ENCODE measurements around the gene CDIPT.
A peak's percentile ranks its signal among the peaks of the same experiment; 100 is the strongest.

Gene CDIPT

GRCh38 chr16:29824589-29825144 lies 38.4 kb downstream of the CDIPT start:
- peak; percentile 92 for FAIRE-seq

DNA sequence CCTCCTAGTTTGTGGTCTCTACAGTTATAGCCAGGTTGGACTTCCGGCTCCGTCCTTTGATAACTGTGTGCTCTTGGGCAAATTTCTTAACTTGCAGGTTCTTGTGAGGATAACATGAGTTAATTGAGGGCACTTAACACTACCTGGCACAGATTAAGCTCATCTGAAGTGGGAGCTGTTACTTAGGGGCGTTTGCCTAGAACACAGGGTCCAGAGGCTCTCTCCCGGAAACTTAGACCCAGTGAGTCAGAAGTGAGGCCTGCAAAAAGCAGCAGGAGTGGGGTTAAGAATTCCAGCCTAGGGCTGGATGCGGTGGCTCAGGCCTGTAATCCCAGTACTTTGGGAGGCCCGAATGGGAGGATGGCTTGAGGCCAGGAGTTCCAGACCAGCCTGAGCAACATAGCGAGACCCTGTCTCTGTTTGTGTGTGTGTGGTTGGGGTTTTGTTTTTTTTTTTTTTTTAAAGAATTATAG lies 41.3 kb downstream of the CDIPT start:
- peak; percentile 63 for FAIRE-seq

DNA sequence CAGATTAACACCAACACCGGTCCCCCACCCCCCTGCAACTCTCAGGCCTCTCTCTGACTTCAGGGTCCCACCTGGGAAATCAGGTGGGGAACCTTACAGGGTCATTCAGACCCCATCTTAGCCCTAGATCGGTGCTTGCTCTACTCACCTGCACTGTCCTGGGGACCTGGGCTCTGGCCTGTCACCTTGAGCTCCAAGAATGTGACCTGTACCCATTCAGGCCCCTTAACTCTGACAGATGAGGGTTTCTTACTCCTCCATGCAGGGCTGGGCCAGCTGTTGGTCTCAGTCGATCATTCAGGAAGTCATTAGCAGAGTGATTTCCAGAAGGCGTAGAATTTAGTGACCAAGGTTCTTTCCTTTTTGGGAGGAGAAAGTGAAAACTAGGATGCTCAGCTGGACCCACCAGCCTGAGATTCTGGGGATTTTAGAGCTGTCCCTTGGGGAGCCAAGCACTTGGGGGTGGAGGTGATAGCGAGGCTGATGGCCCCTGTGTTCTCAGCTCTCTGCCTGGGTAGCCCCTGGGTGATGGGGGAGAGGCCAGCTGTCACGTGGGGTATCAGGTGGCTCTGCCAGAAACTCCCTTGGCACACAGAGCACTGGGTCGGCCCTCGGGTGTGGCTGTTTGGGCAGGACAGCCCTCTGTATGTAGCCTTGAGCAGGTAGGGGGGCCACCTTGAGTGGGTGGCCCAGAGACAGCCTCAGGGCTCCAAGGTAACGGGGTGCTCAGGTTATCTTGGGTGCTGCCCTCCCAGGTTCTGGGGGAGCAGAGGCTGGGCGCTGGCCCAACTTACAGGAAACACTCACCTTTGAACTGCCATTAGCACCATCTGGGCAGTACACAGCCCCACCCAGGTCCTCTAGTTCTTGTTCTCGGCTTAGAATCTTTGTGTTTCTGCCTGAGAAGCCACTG lies 42.0 kb downstream of the CDIPT start:
- FAIRE-seq = no peak

- FAIRE-seq = no peak
Measured at GRCh38 chr16:29820271-29820701, 42.7 kb downstream of the CDIPT start, which contains the start of gene MVP. MVP (plus strand) TSS chr16:29820462; CDS start chr16:29830550, 10,088 bp downstream.

DNA sequence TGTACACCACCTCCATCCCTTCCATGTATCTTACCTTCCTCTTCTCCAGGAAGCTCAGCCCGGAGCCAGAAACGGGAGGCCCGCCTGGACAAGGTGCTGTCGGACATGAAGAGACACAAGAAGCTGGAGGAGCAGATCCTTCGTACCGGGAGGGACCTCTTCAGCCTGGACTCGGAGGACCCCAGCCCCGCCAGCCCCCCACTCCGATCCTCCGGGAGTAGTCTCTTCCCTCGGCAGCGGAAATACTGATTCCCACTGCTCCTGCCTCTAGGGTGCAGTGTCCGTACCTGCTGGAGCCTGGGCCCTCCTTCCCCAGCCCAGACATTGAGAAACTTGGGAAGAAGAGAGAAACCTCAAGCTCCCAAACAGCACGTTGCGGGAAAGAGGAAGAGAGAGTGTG lies 43.5 kb downstream of the CDIPT start:
- no peak for FAIRE-seq

DNA sequence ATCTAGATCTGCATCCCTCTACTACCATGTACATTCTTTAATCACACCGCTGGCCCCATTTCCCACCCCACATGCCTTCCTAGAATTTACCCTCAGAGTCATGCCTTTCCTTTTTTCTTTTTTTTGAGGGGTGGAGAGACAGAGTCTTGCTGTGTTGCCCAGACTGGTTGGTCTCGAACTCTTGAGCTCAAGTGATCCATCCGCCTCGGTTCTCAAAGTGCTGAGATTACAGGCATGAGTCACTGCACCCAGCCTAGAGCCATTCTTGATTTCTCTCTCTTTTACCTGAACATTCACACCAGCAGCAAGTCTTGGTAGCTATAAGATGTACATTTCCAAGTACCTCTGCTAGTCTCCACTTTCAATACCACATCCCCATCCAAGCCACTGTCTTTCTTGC lies 44.9 kb downstream of the CDIPT start:
- FAIRE-seq = no peak

DNA sequence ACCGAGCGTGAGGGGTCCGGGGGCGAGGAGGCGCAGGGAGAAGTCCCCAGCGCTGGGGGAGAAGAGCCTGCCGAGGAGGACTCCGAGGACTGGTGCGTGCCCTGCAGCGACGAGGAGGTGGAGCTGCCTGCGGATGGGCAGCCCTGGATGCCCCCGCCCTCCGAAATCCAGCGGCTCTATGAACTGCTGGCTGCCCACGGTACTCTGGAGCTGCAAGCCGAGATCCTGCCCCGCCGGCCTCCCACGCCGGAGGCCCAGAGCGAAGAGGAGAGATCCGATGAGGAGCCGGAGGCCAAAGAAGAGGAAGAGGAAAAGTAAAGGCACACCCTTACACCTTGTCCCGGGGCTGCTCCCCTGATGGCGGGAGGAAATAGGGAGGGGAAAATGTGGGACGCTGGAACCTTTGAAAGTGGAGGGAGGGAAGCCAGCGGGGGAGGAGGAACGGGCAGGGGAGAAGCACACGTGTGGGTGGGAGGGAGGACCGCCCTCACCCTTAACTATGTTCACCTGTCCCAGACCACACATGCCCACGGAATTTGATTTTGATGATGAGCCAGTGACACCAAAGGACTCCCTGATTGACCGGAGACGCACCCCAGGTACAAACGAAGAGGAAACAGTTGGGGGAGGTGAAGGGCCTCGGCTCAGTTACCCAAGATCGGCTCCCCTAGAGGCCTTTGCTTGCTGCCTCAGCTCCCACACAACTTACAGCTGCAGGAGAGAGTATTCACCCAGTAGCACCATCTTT lies 46.2 kb downstream of the CDIPT start:
- no peak for FAIRE-seq

DNA sequence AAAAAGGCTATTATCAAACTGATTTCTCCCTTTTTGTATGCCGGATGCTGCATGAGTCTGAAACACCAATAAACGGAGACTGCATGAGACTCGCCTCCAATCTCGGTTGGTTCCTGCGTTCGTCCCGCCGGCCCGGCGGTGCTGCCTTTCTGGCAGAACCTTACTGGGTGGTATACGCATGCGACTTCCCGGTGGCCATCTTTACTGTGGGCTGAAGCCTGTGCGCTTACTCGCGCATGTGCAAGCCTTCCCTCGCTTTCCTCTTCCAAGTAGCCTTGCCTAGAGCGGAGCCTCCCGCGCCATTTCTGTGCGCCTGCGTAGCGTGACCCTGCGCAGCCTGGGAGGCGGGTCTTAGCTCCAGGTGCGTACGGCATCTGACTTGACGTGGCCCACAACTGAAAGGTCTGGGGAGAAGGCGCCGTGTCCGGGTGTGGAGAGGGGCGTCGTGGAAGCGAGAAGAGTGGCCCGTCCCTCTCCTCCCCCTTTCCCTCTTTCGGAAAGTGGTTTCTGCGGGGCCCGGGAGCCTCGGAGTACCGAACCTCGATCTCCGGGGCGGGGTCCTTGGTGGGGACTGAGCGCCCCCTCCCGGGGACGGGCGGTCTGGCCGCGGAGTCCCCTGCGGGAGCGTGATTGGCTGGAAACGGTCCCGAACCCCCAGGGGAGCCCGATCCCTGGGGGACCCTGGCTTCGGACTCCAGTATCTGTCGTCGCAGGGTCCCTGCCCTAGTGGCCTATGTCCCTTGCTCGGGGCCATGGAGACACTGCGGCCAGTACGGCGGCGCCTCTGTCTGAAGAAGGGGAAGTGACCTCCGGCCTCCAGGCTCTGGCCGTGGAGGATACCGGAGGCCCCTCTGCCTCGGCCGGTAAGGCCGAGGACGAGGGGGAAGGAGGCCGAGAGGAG lies 47.0 kb downstream of the CDIPT start, which contains the start of gene PAGR1:
TSS of gene PAGR1 (plus strand) at position 360 of the 901 bp plus-strand sequence. CDS start at position 734, 374 bp downstream.
- FAIRE-seq = peak; percentile 83

DNA sequence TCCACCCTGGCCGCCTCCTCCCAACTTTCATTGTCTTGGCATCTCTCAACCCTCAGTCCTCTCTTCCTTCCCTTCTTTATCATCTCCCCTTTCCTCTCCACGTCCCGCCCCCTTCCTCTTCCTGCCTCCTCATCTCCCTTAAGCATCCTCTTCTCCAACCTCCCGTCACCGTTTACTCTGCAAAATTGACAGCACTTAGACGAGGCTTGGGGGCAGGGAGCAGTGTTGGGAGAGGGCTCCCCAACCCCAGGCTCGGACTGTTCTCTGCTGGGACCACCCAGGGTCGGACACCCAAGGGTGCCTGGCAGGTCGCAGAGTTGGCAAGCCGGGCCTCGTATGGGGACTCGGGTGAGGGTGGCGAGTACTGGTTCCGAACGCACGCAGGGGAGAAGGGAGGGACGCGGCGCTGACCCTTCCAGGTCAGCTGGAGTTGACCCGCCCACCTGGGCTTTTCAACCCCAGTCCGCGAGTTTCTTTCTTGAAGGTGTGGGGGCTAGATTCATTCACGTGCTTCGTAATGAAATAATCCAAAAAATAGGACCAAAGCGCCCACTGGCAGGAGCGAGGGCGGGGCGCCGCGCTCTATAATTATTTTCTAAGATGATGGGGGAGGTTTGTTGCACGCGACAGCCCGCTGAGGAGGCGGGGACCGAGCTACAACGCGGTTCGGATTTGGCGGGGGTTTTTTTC lies 47.8 kb downstream of the CDIPT start:
- FAIRE-seq = no peak

DNA sequence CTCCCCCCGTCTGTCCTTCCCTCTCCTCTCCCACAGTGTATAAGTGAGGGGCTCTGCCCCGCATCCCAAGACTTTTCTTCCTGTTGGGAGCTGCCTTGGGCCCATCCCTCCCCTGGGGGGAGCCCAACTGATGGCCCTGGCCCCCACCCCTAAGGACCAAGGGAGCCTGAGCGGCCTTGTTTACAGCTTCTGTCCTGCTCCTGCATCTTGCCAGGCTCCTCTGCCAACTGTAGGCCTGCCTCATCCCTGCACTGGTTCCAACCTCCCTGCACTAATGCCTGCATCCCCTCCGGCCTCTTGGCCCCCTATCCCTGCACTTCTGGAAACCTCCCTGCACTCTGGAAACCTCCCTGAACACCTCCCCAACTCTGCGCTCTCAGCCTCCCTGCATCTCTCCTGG lies 48.4 kb downstream of the CDIPT start:
- no peak for FAIRE-seq

- no peak for FAIRE-seq
Measured at GRCh38 chr16:29813644-29814562, 49.1 kb downstream of the CDIPT start.

DNA sequence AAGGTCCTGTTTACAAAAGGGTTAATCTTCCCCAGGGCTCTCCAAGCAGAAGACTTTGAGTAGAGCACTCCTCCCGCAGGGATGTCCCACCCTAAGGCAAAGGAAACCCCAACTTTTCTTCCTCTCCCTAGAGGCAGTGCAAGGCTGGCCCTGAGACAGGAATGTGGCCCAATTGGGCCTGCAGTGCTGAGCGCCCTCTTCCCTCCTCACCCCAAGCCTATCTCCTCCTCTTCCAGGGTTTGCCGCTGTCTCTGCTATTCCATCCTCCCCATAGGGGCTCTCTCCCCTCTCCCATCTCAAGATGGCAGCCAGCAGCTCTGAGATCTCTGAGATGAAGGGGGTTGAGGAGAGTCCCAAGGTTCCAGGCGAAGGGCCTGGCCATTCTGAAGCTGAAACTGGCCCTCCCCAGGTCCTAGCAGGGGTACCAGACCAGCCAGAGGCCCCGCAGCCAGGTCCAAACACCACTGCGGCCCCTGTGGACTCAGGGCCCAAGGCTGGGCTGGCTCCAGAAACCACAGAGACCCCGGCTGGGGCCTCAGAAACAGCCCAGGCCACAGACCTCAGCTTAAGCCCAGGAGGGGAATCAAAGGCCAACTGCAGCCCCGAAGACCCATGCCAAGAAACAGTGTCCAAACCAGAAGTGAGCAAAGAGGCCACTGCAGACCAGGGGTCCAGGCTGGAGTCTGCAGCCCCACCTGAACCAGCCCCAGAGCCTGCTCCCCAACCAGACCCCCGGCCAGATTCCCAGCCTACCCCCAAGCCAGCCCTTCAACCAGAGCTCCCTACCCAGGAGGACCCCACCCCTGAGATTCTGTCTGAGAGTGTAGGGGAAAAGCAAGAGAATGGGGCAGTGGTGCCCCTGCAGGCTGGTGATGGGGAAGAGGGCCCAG lies 50.0 kb downstream of the CDIPT start:
- no peak for FAIRE-seq

DNA sequence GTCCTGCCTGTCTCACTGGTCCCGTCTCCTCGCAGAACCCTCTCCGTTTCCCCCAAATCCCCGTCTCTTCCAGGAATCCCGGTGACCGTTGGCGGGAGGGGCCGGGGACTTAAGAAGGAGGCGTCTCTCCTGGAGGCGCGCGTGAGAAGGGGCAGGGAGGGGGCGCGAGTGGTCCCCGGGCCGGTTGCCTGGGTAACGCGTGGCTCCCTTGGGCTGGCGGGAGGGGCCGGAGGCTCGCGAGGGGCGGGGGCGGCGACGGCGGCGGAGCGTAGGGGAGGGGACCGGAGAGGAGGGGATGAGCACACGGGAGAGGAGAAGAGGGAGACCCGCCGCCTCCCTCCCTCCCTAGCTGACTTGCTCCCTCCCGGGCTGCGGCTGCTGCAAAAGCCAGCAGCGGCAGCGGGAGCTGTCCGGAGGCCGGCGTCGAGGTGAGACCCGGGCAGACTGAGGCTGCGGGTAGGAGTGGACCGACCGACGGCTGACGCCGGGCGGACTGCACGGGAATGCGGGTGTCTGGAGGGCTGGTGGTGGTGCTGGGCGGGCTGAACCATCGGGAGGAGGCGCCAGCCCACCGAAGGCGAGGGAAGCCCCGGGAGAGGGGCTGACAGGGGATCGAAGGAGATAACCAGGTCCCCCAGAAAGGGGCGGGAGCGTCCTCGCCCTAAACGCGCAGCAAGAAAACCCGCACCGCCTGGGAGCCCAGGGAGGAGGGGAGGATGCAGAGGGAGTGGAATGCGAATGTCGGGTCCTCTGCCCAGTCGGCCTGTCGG lies 50.9 kb downstream of the CDIPT start, which contains the start of gene PRRT2:
TSS of gene PRRT2 (plus strand) at position 298 of the 770 bp plus-strand sequence. CDS start 862 bp downstream, outside the sequence.
- FAIRE-seq = no peak

DNA sequence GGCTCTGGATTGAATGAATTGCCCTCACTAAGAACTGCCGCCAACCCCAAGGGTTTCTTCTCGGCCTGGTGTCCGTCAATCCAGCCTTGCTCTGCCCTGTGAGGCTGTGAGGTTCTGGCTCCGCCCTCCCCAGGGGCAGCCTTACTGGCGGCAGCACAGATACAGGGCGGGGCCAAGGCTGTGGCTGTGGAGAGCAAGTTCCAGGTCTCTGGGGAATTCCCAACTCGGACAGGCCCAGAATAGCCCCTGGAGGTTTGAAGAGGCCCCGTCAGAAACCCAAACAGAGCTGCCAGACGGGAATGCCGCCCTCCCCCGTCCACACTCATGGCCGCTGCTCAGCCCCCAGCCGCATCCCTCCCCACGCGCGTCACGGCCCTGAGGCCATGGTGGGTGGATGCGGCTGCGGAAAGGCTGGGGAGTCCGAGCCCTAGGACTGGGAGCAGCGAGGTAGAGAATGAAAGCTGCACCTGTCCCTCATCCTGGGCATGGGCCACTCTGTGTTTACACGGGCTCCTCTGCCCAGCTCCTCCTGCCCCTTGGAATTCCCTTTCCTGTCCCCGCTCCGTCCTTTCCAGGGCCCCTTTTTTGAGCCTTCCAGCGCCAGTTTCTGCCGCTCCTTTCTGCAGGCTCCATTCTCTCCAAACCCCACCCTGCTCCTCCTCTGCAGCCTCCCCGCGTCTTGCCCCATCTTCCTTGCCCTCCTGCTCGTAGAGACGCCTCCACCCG lies 51.7 kb downstream of the CDIPT start:
- peak; percentile 98 for FAIRE-seq

GRCh38 chr16:29810699-29811169 lies 52.3 kb downstream of the CDIPT start:
- FAIRE-seq = no peak

DNA sequence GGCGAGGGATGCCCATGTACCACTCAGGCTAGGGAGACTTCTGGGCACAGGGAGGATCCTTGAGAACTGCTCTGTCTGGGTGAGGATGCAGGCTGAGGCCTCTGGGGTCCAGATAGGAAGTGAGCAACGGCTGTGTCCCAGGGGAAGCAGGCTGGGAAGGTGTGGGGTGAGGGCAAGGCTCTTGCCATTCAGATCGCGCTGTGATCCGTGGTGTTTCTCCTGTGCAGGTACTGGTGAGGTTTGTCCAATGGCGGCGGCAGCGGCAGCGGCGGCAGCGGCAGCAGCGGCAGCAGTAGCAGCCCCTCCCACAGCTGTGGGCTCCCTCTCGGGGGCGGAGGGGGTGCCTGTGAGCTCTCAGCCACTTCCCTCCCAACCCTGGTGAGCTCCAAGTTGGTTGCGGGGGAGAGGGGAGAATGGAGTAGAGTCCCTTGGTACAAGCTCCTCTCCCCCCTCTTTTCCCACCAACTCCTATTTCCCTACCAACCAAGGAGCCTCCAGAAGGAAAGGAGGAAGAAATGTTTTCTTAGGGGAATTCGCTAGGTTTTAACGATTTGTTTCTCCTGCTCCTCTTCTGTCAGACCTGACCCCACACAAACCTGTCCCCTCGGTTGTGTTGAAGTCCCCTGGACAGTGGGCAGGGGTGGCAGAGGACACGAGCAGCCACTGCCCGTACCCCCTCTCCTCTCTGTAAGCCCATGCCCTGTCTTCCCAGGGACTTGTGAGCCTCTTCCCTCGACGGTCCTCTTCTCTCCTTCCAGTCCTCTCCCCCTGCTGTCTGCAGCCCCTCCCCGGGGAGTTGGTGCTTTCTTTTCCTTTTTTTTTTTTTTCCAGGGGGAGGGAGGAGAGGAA lies 53.0 kb downstream of the CDIPT start:
- FAIRE-seq = no peak

Measured in A204.1 (cell line).